K562 (cell line): ENCODE results near the gene KRT83. TPM values are rescaled to one million over a fixed set of nuclear protein-coding genes. Genes with fewer than 3 reads are reported as not detected.

Experiments
- ATAC-seq: fragments of 200-7000 bp; cut with Tn5 transposase; 3 replicates; pipeline ENCODE4 v1.9.1; 2020; ENCODE audit warnings: moderate library complexity
- BruUV-seq: library from RNA; stranded (reverse); fragments of 400-500 nt; replicated peaks from 2 replicates; lab custom pipeline; 2021; lab: Mats Ljungman, UMichigan
- CTCF ChIA-PET: fragments of 300-600 bp; formaldehyde crosslinking; extraction: SDS; loops from one replicate; lab custom pipeline; 2021; ENCODE audit warnings: low intra/inter-chr PET ratio; lab: Yijun Ruan, JAX
- POLR2A ChIA-PET: fragments of 300-600, 350-650 bp; sonication (Branson Sonifier 250); formaldehyde crosslinking; extraction: SDS; loops from one replicate; lab custom pipeline; 2021; ENCODE audit warnings: antibody characterized with exemption, inconsistent platforms; lab: Yijun Ruan, JAX
- DNase-seq, 4 experiments: peaks; one replicate each; pipeline versions ENCODE4 v3.0.0 to v3.0.0-alpha.2; 2011 to 2018; ENCODE audit warnings: low spot score in 3 of 4, mixed read lengths in 3 of 4; ENCODE audit errors: extremely low read depth in 1 of 4
- FAIRE-seq: peaks from 2 replicates; lab custom pipeline; 2011; peaks lifted over from hg19 to GRCh38; lab: Jason Lieb, UNC
- H2AFZ ChIP-seq: 2 replicates; pipeline ENCODE4 v1.6.0; 2011; ENCODE audit warnings: low read depth, low read length, control low read depth, inconsistent platforms
- H3K27ac ChIP-seq: fragments of 200-600 bp; 3 replicates; pipeline ENCODE4 v1.8.0; 2011; ENCODE audit warnings: low read depth, mild to moderate bottlenecking, control low read depth, inconsistent platforms, low read length, moderate library complexity, mixed read lengths; ENCODE audit errors: extremely low read depth
- H3K27me3 ChIP-seq, 2 experiments: fragments of 300-600 bp in 1 of 2; 2 replicates in 1 of 2; 3 replicates in 1 of 2; pipeline versions ENCODE4 v1.6.0 to v1.8.0; 2011; ENCODE audit warnings: inconsistent platforms in 2 of 2, low read length in 2 of 2, mild to moderate bottlenecking in 1 of 2, mixed read lengths in 1 of 2, moderate library complexity in 1 of 2; ENCODE audit not compliant: control insufficient read depth in 2 of 2, insufficient read depth in 2 of 2
- H3K36me3 ChIP-seq: fragments of 300-600 bp; 3 replicates; pipeline ENCODE4 v1.8.0; 2011; ENCODE audit warnings: mild to moderate bottlenecking, low read length, inconsistent platforms; ENCODE audit not compliant: control insufficient read depth, insufficient read depth
- H3K4me1 ChIP-seq, 2 experiments: fragments of 200-600 bp in 1 of 2; replicated peaks in 1 of 2; 2 replicates in 1 of 2; 3 replicates in 1 of 2; pipeline versions ENCODE4 v1.5.1 to v1.8.0; 2011; ENCODE audit warnings: inconsistent platforms in 2 of 2, low read length in 2 of 2, mild to moderate bottlenecking in 1 of 2, mixed read lengths in 1 of 2, moderate library complexity in 1 of 2; ENCODE audit not compliant: control insufficient read depth in 2 of 2, insufficient read depth in 2 of 2
- H3K4me2 ChIP-seq: 2 replicates; pipeline ENCODE4 v1.6.1; 2011; ENCODE audit warnings: low read length, control low read depth, inconsistent platforms, mixed read lengths; ENCODE audit not compliant: insufficient read depth
- H3K4me3 ChIP-seq: fragments of 200-600 bp; sonication (generic), shearing (Covaris generic); 2 replicates; pipeline ENCODE4 v1.5.1; 2016; ENCODE audit warnings: control low read depth, inconsistent platforms
- H3K79me2 ChIP-seq: fragments of 200-600 bp; 3 replicates; pipeline ENCODE4 v1.8.0; 2011; ENCODE audit warnings: low read length, inconsistent platforms; ENCODE audit not compliant: control insufficient read depth, insufficient read depth
- H3K9ac ChIP-seq, 2 experiments: 2 replicates each; pipeline versions ENCODE4 v1.6.0 to v1.6.1; 2011; ENCODE audit warnings: low read depth in 2 of 2, low read length in 2 of 2, control low read depth in 1 of 2, inconsistent platforms in 1 of 2, mild to moderate bottlenecking in 1 of 2, mixed read lengths in 1 of 2; ENCODE audit not compliant: insufficient read depth in 1 of 2
- H3K9me1 ChIP-seq: one replicate; pipeline ENCODE4 v1.6.0; 2011; ENCODE audit warnings: inconsistent platforms, mild to moderate bottlenecking, low read length, moderate library complexity; ENCODE audit not compliant: control insufficient read depth, insufficient read depth
- H3K9me3 ChIP-seq: replicated peaks from 2 replicates; pipeline ENCODE4 v1.5.1; 2011; ENCODE audit warnings: low read depth, low read length, inconsistent platforms; ENCODE audit not compliant: control insufficient read depth, insufficient read depth
- H4K20me1 ChIP-seq: replicated peaks from 2 replicates; pipeline ENCODE4 v1.6.1; 2011; ENCODE audit warnings: low read length, inconsistent platforms, mixed read lengths; ENCODE audit not compliant: control insufficient read depth, insufficient read depth
- GABPB2 ChIP-seq: fragments of 250-450 bp; sonication (Bioruptor Pico); conservative IDR thresholded peaks from 2 replicates; pipeline ENCODE4 v1.5.1; 2021; ENCODE audit warnings: mild to moderate bottlenecking
- NFRKB ChIP-seq: fragments of 450-650 bp; IDR thresholded peaks from 2 replicates; pipeline ENCODE4 v1.6.1; 2016; ENCODE audit warnings: low read depth
- NR4A1 ChIP-seq, 2 experiments: fragments of 250-450 bp in 1 of 2; fragments of 450-650 bp in 1 of 2; sonication (Bioruptor Pico) in 1 of 2; IDR thresholded peaks; 2 replicates each; pipeline versions ENCODE4 v1.4.0 to v1.6.1; 2016 to 2020; ENCODE audit warnings: mild to moderate bottlenecking in 2 of 2, missing compliant biosample characterization in 1 of 2, missing genetic modification characterization in 1 of 2, moderate library complexity in 1 of 2
- POLR2B ChIP-seq: fragments of 450-650 bp; IDR thresholded peaks from 2 replicates; pipeline ENCODE4 v1.6.1; 2018; ENCODE audit warnings: low read depth; ENCODE audit not compliant: partially characterized antibody
- PYGO2 ChIP-seq: fragments of 450-650 bp; IDR thresholded peaks from 2 replicates; pipeline ENCODE4 v1.6.1; 2016; ENCODE audit warnings: mild to moderate bottlenecking, missing genetic modification characterization, moderate library complexity, missing compliant biosample characterization
- ZFP36 ChIP-seq: fragments of 150-350 bp; IDR thresholded peaks from 2 replicates; pipeline ENCODE4 v1.6.1; 2018; ENCODE audit warnings: low read length, low read depth; ENCODE audit not compliant: partially characterized antibody
- ZNF316 ChIP-seq: fragments of 450-650 bp; IDR thresholded peaks from 2 replicates; pipeline ENCODE4 v1.6.1; 2016
- WGBS: fragments of 100-300 bp; shearing (Covaris generic); methylation state at CpG from one replicate; pipeline ENCODE4 v1.1.6; 2016; ENCODE audit warnings: low coverage, mixed read lengths; ENCODE audit not compliant: insufficient coverage; ENCODE audit errors: missing lambda C conversion rate; 5-methylcytosine and 5-hydroxymethylcytosine counted together
- in situ Hi-C: fragments of 300-500 bp; cut with MboI; formaldehyde crosslinking; loops from 4 replicates; pipeline ENCODE4 v1.15.0; 2018; ENCODE audit warnings: inconsistent platforms, mixed read lengths
- intact Hi-C: fragments of 100-400 bp; cut with micrococcal nuclease; formaldehyde crosslinking; loops from 2 replicates; pipeline ENCODE4 v1.14.2; 2022
- polyA plus RNA-seq, 8 experiments: library from polyadenylated mRNA; depleted of rRNA in 4 of 8; stranded (reverse) in 5 of 8; unstranded in 3 of 8; fragments of >200 nt; fragmentation: Nextera tagmentation in 2 of 8; fragmentation: Illumina TruSeq in 1 of 8; extraction: Ambion mirVana in 2 of 8; extraction: Trizol in 1 of 8; gene quantifications; 2 replicates each; pipeline versions ENCODE4 v1.2.1 to v1.2.3, GENCODE V29; 2011 to 2014; ENCODE audit warnings: inconsistent platforms in 1 of 8, missing spikeins in 1 of 8
- total RNA-seq, 7 experiments: library from RNA; depleted of rRNA in 6 of 7; stranded (reverse); fragments of >200 nt in 6 of 7; fragmentation: Illumina TruSeq in 2 of 7; extraction: Trizol in 2 of 7; gene quantifications; 2 replicates each; pipeline versions ENCODE4 v1.2.1 to v1.2.3, GENCODE V29; 2011 to 2021; ENCODE audit warnings: low replicate concordance in 1 of 7
- TF ChIP-seq, protein P1 (sequence below), 3 experiments: IDR thresholded peaks in 2 of 3; conservative IDR thresholded peaks in 1 of 3; 2 replicates each; pipeline ENCODE4 v1.5.1; 2011 to 2012; ENCODE audit warnings: low read length in 3 of 3, mild to moderate bottlenecking in 3 of 3, control low read depth in 2 of 3, improper control_type of control experiment in 1 of 3, inconsistent platforms in 1 of 3, low read depth in 1 of 3, mixed read lengths in 1 of 3, moderate library complexity in 1 of 3; ENCODE audit not compliant: insufficient read depth in 2 of 3
- TF ChIP-seq, protein P2 (sequence below): sonication (generic); IDR thresholded peaks from 2 replicates; pipeline ENCODE4 v1.6.1; 2016

KRT83 gene
- total and polyA plus RNA-seq, 9 of the 15 experiments (the other 6 are each of a cell fraction or from before 2014, with no cell fraction given), result not detected

DNA sequence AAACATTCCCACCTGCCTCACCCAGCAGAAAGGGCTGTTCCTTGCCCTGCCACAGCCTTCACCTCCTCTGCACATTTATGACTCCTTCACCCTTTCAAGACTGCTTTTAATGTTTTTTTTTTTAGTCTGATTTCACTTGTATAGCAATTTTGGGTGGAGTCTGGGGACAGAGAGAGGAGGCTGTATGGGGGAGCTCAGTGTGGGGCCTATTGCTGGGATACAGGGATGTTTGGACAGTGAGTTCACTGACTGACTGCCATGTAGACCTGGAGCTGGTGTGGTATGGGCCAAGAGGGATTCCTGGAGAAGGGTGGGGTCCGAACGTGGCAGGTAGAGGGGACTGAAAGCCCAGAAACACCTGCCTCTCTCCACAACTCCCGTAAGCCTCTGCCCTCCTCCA, 48.0 kb upstream of the KRT83 start (continued):
- TF ChIP-seq POLR2B (no peak), PYGO2 (tag) (no peak), NFRKB (no peak), ZNF316 (no peak), GABPB2 (no peak), NR4A1 (CRISPR knock-in tag; IDR thresholded peaks at IDR 0.05) (no peak), NR4A1 (tag; IDR thresholded peaks at IDR 0.05) (no peak)
- TF ChIP-seq, protein P1, sequence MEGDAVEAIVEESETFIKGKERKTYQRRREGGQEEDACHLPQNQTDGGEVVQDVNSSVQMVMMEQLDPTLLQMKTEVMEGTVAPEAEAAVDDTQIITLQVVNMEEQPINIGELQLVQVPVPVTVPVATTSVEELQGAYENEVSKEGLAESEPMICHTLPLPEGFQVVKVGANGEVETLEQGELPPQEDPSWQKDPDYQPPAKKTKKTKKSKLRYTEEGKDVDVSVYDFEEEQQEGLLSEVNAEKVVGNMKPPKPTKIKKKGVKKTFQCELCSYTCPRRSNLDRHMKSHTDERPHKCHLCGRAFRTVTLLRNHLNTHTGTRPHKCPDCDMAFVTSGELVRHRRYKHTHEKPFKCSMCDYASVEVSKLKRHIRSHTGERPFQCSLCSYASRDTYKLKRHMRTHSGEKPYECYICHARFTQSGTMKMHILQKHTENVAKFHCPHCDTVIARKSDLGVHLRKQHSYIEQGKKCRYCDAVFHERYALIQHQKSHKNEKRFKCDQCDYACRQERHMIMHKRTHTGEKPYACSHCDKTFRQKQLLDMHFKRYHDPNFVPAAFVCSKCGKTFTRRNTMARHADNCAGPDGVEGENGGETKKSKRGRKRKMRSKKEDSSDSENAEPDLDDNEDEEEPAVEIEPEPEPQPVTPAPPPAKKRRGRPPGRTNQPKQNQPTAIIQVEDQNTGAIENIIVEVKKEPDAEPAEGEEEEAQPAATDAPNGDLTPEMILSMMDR (IDR thresholded peaks at IDR 0.05 in 2 of 3, conservative IDR thresholded peaks at IDR 0.05 in 1 of 3; ENCODE audit: insufficient read depth in 2 of 3, low read depth in 1 of 3, low read length in 3 of 3), result no peak

DNA sequence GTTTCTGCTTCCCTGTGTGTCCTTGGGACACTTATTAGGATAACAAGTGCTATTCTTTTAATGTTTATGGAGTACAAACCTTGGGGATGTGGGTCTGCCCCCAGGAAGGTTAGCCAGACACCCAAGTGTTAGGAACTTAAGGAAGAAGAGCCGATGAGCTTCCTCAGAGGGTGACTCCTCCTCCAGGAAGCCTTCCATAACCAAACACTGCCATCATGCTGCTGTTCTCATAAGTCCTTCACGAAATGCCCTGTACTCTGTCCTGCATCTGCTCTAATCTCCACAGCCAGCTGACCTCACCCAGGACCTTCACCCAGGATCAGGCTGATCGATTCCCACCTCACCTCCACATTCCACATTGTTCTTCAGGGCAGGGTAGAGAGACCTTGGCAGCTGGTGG, 47.3 kb upstream of the KRT83 start:
- in situ Hi-C loops (no loop called here), intact Hi-C loops (loop anchor here (10.0 kb wide), 1 partner anchor 214 kb away; no protein-coding TSS in a partner anchor)
- ChIA-PET POLR2A (interaction anchor here (0.6 kb wide), 1 partner anchor 32 kb away, joined by 3 read pairs; no protein-coding TSS in a partner anchor), CTCF (no interaction called here)
- H3K9me3 ChIP-seq, result no peaks in the 10 kb centered on the region
- H3K27ac ChIP-seq, result no peak overlapping the region
- 0 out of 2 replicates have a peak, but pooled peaks cover 5% of the 10 kb centered on the region for H4K20me1 ChIP-seq
- H3K27me3 ChIP-seq, result peaks cover 23 to 44% of the 10 kb centered on the region in 2 experiments; a peak in 4 of 5 replicates
- no peaks in the 10 kb centered on the region for H3K9me1 ChIP-seq
- ATAC-seq (no peak), FAIRE-seq (no peak), DNase-seq (no peak)
- no peaks in the 10 kb centered on the region for H3K79me2 ChIP-seq
- H3K36me3 ChIP-seq, result no peaks in the 10 kb centered on the region
- H3K4me3 ChIP-seq, result no peak overlapping the region
- peak; percentile 88 for TF ChIP-seq ZFP36
- TF ChIP-seq, protein P2, sequence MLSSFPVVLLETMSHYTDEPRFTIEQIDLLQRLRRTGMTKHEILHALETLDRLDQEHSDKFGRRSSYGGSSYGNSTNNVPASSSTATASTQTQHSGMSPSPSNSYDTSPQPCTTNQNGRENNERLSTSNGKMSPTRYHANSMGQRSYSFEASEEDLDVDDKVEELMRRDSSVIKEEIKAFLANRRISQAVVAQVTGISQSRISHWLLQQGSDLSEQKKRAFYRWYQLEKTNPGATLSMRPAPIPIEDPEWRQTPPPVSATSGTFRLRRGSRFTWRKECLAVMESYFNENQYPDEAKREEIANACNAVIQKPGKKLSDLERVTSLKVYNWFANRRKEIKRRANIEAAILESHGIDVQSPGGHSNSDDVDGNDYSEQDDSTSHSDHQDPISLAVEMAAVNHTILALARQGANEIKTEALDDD, result no peak
- no TSS peak for BruUV-seq
- H3K4me1 ChIP-seq, result no peaks in the 10 kb centered on the region
- no peak overlapping the region for H2AFZ ChIP-seq
- no peak overlapping the region for H3K4me2 ChIP-seq
- 3% methylated on average over 3 of the region's 3 CpGs for WGBS
- no peak overlapping the region for H3K9ac ChIP-seq
